Epithelial cell of esophagus (primary cell): ENCODE measurements around the gene ZDHHC19.

Experiments
- DNase-seq: peaks from one replicate; pipeline ENCODE4 v3.0.0; 2010; ENCODE audit warnings: low read depth
- H3K4me3 ChIP-seq: 2 replicates; pipeline ENCODE4 v1.5.1; 2011; ENCODE audit warnings: mild to moderate bottlenecking, low read length, control low read depth
- TF ChIP-seq, protein P1 (sequence below): IDR thresholded peaks from 2 replicates; pipeline ENCODE4 v1.5.1; 2011; ENCODE audit warnings: low read depth, mild to moderate bottlenecking, low read length, control low read depth, inconsistent platforms; ENCODE audit not compliant: insufficient read depth; ENCODE audit errors: missing control alignments

The ZDHHC19 gene

DNA sequence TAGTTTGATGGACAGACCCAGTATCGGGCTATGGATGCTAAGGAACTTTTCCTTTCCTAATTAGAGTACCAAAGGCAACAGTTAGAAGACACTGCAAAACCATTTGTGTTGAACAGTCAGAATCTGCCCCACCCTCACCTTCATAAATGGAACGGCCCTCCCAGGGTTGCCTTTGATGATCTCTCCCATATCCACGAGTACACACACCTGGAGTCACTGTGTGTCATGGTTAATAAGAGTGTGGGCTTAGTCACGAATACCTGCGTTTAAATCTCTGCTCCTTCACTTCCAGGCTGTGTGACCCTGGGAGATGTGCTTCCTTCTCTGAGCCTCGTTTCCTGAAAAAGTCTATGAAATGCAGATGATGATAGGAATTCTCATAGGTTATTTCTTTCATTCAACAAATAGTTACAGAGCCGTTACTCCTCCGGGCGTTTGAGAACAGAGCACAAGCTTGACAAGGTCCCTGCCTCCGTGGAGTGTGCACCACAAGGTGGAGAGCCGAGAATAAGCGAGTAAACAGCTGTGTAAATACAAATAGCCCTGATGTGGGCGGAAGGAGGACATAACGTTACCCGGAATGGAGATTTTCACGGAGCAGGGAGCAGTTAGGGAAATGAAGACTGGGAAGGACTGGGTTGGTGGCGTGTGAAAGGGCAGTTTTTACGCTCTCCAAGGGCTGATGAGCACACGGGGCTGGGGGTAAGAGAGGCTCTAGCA lies 11.8 kb upstream of the ZDHHC19 start:
- H3K4me3 ChIP-seq: no peak overlapping the region
- TF ChIP-seq, protein P1, sequence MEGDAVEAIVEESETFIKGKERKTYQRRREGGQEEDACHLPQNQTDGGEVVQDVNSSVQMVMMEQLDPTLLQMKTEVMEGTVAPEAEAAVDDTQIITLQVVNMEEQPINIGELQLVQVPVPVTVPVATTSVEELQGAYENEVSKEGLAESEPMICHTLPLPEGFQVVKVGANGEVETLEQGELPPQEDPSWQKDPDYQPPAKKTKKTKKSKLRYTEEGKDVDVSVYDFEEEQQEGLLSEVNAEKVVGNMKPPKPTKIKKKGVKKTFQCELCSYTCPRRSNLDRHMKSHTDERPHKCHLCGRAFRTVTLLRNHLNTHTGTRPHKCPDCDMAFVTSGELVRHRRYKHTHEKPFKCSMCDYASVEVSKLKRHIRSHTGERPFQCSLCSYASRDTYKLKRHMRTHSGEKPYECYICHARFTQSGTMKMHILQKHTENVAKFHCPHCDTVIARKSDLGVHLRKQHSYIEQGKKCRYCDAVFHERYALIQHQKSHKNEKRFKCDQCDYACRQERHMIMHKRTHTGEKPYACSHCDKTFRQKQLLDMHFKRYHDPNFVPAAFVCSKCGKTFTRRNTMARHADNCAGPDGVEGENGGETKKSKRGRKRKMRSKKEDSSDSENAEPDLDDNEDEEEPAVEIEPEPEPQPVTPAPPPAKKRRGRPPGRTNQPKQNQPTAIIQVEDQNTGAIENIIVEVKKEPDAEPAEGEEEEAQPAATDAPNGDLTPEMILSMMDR: no peak
- DNase-seq: peak; percentile 74

DNA sequence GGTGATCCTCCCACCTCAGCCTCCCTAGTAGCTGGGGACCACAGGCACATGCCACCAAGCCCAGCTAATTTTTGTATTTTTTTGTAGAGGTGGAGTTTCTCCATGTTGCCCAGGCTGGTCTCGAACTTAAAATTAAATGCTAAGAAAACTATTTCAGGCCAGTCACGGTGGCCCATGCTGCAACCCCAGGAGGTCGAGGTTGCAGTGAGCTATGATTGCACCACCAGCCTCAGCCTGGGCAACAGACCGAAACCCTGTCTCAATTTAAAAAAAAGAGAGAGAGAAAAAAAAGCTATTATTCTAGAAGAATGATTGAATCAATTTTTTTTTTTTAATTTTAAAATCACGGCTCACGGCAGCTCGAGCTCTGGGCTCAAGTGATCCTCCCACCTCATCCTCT lies 9.8 kb upstream of the ZDHHC19 start:
- DNase-seq: no peak
- no peak overlapping the region for H3K4me3 ChIP-seq
- TF ChIP-seq, protein P1: no peak

DNA sequence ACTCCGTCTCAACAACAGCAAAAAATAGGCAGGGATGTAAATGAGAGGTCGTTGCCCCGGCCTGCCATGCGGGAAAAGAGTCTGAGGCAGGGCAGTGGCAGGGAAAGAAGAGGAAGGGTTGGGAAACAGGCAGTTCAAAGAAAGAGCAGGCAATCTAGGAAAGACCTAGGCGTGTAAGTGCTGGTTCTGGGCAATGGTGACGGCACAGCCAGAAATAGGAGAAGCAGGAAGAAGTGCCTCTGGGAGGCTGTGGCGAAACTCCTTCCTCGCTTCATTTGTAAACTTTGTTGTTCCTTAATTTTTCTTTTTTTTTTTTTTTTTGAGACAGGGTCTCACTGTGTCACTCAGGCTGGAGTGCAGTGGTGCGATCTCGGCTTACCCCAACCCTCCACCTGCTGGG lies 9.4 kb upstream of the ZDHHC19 start:
- H3K4me3 ChIP-seq: no peak overlapping the region
- peak; percentile 62 for DNase-seq
- TF ChIP-seq, protein P1: no peak

DNA sequence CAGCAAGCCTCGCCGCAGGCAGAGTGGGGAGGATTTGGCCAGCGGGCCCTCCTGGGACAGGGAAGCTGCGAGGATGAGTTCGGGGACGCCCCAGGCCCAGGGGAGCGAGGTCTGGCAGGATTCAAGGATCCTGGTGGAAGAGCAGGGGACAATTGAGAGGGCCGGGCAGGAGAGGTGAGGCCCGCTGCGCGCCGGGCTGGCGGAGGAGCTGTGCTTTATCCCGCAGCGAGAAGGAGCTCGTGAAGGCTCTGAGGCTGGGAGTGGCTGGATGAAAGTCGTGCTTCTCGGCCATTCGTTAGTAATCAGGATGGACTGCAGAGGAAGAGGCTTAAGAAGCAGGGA lies 8.7 kb upstream of the ZDHHC19 start:
- DNase-seq: no peak
- H3K4me3 ChIP-seq: no peak overlapping the region
- TF ChIP-seq, protein P1: no peak

DNA sequence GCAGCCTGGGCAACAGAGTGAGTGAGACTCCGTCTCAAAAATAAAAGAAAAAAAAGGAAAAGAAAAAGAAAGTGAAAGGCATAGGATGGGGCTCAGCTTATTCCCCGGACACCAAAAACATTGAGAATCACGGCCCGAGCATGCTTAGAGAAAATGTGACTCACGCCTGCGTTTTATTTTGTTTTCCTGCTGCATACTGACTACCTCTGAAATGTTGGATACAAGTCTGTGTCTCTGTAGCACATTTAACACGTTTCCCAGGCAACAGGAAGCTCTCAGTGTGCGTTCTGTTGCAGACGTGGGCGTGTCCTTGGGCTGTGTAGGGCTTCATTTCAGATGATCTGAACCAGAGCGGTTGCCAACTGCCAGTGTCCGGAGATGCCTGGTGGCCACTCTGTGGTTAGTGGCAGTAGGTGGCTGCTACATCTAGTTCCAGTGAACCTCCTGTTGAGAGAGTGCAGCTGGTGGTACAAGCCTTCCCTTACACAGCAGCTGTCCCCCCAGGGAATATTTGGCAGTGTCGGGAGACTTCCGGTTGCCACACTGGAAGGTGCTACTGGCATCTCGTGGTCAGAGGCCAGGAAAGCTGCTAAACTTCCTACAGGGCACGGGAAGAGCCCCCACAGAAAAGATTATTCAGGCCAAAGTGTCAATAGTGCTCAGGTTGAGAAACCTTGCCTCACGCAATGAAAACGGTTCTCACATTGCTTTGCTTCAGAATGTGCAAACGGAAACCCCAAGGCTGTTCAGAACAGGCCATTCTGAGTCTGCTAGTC lies 8.2 kb upstream of the ZDHHC19 start:
- TF ChIP-seq, protein P1: no peak
- peak; percentile 63 for DNase-seq
- H3K4me3 ChIP-seq: no peak overlapping the region

DNA sequence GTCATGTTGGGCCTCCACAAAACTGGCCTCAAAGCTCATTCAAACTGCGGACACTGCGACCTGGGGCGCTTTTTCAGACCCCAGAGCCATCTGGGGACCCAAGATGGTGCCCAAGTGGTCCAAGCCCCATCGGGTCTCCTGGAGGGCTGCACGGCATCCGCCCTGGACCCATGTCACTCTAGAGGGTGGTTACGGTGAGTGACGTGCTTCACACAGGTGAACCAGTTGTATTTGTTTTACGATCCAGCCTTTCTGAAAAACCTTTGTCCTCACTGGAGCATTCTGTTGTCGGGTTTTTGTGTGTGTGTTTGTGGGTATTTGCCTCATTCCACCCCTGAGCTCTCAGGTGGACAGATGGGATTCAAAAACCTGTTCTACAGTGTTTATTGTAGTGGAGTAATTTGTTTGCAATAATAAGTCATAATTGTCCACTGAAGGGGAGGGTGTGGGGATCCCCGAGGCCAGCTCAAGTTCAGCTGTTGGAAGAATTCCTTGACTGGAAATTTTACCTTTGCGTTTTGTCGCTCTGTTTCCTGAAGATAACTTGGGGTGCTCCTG lies 7.0 kb upstream of the ZDHHC19 start:
- DNase-seq: no peak
- H3K4me3 ChIP-seq: no peak overlapping the region
- TF ChIP-seq, protein P1: no peak
